Heart left ventricle (tissue), 16 donors: ENCODE data around the gene ABCA1. TPM values are rescaled to one million over a fixed set of nuclear protein-coding genes. Genes with fewer than 3 reads are reported as not detected.
"Not testable (repeated sequence)": the region's sequence is repeated elsewhere in the genome, so short reads cannot be mapped to it uniquely, and the experiment has no call there.

Experiments
- ATAC-seq, 4 donors: fragments of 200-7000 bp; cut with Tn5 transposase; one replicate each; pipeline ENCODE4 v1.9.1; 2020 to 2022; ENCODE audit warnings: moderate library complexity in 4 of 4, mild to moderate bottlenecking in 3 of 4, moderate number of reproducible peaks in 1 of 4
- DNase-seq, 5 donors: peaks; one replicate each; pipeline ENCODE4 v3.0.0-alpha.2; 2020
- H3K27ac ChIP-seq, 12 donors: fragments of 200-600 bp; sonication (generic) in 4 of 12; one replicate each; pipeline versions ENCODE4 v1.5.0 to v1.8.0; 2016 to 2022; ENCODE audit warnings: mild to moderate bottlenecking in 2 of 12
- H3K27me3 ChIP-seq, 9 donors: fragments of 200-600 bp; sonication (generic) in 2 of 9; one replicate each; pipeline versions ENCODE4 v1.5.1 to v1.8.0; 2016 to 2022; ENCODE audit warnings: mild to moderate bottlenecking in 3 of 9
- H3K36me3 ChIP-seq, 9 donors: fragments of 200-600 bp; sonication (generic) in 2 of 9; one replicate each; pipeline versions ENCODE4 v1.5.0 to v1.8.0; 2018 to 2022; ENCODE audit warnings: mild to moderate bottlenecking in 2 of 9
- H3K4me1 ChIP-seq, 12 donors: fragments of 200-600 bp; sonication (generic) in 4 of 12; one replicate each; pipeline versions ENCODE4 v1.5.0 to v1.8.0; 2016 to 2022; ENCODE audit warnings: mild to moderate bottlenecking in 3 of 12
- H3K4me3 ChIP-seq, 12 donors: fragments of 200-600 bp; sonication (generic) in 4 of 12; one replicate each; pipeline versions ENCODE4 v1.5.0 to v1.8.0; 2017 to 2022; ENCODE audit warnings: mild to moderate bottlenecking in 9 of 12, moderate library complexity in 4 of 12
- H3K9me3 ChIP-seq, 12 donors: fragments of 200-600 bp; sonication (generic) in 4 of 12; one replicate each; pipeline versions ENCODE4 v1.5.0 to v1.8.0; 2016 to 2022; ENCODE audit warnings: mild to moderate bottlenecking in 1 of 12
- POLR2A ChIP-seq, 2 donors: fragments of 450-650 bp; IDR thresholded peaks; one replicate each; pipeline ENCODE4 v1.6.1; 2017; ENCODE audit warnings: antibody characterized with exemption in 2 of 2, mild to moderate bottlenecking in 2 of 2, moderate library complexity in 2 of 2
- WGBS, 4 donors: extraction: QIAGEN DNeasy Blood & Tissue Kit in 2 of 4; methylation state at CpG; one replicate each; pipeline versions ENCODE4 v1.1.5 to v1.1.7; 2013 to 2018; 5-methylcytosine and 5-hydroxymethylcytosine counted together
- intact Hi-C, 10 donors: fragments of 100-400 bp; cut with DNase I; formaldehyde crosslinking; loops; one replicate each; pipeline versions ENCODE4 v1.11.1 to v1.14.2; 2022
- polyA plus RNA-seq, 2 donors: library from polyadenylated mRNA; stranded (reverse); fragments of 200-250 nt; gene quantifications; one replicate each; pipeline ENCODE4 v1.2.3, GENCODE V29; 2013
- total RNA-seq, 9 donors: library from RNA; depleted of rRNA in 2 of 9; stranded (reverse); fragments of >200 nt in 2 of 9; fragmentation: NEBNext Ultra II Directional in 3 of 9; extraction: Animal tissue kit (Norgen Biotek cat#: 25700) in 3 of 9; gene quantifications; one replicate each; pipeline versions ENCODE4 v1.1.0 to v1.2.4, GENCODE V29; 2016 to 2023
- TF ChIP-seq, protein P1 (sequence below), 12 donors: fragments of 200-600 bp; sonication (generic) in 4 of 12; IDR thresholded peaks; one replicate each; pipeline versions ENCODE4 v1.5.0 to v1.8.0; 2018 to 2022; ENCODE audit warnings: antibody characterized with exemption in 12 of 12, mild to moderate bottlenecking in 5 of 12
- donor health status: ischemic (EF 13 %, LVEDD 7.1; RV severe dilation, severe dysfunction).
- donor health status: healthy with polysubstance abuse.
- donor health status: DM: no; HTN: yes; CAD: no.
- donor health status: DM: no; HTN: no; CAD: no.
- donor health status: ischemic (EF 25% LVEDD 6.9; RV normal size, moderate dysfunction).
- donor health status: ischemic (EF 25% LVEDD 5.7; RV mildly dilated, moderate dysfunction).
- donor health status: healthy.
- donor health status: DM: yes; HTN: yes; CAD: no.
- donor health status: ischemic (EF 35%, LVEDD 5.7; RV mildly dilated, moderate dysfunction).
- donor health status: nonischemic (EF 11% LVEDD 7.7; RV severe dilation, severe dysfunction).
- donor health status: DM: yes; HTN: yes; CAD: no.
- donor health status: PGD.
- donor health status: ischemic (EF 29% LVEDD 5.4; RV normal size, mild dysfunction).
- donor health status: nonischemic (EF 23%, LVEDD 6.1; RV moderate dilation, normal function).

The ABCA1 gene
- total and polyA plus RNA-seq, 11 donors = 2.1 to 45.3 (median 10.6) TPM

DNA sequence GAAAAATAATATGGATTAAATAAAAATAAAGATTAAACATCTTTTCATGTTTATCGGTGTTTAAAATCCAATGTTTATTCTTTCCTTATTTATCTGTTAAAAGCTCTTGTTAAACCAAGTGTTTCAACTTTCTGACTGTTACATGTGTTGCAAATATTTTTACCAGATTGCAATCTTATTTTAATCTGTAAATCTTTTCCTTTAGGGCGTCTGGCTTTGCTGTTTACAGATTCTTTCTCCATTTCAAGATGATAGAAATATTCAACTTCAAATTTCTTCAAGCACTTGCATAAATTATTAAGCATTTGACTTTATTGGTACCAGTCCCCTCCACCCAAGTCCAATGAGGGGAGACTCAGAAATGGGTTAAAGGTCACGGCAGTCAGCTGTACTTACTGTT lies 16.9 kb upstream of the ABCA1 start:
- TF ChIP-seq POLR2A (IDR thresholded peaks at IDR 0.05) = no peak
- Histone ChIP-seq H3K4me1 (no peaks in the 10 kb centered on the region), H3K27me3 (no peaks in the 10 kb centered on the region), H3K4me3 (no peak overlapping the region), H3K36me3 (no peaks in the 10 kb centered on the region), H3K27ac (no peak overlapping the region), H3K9me3 (no peaks in the 10 kb centered on the region)
- 74 to 86% (median 79%) methylated on average over 3 of the region's 3 CpGs for WGBS, 4 donors
- no peak for ATAC-seq
- DNase-seq = no peak
- intact Hi-C loops = no loop called here

DNA sequence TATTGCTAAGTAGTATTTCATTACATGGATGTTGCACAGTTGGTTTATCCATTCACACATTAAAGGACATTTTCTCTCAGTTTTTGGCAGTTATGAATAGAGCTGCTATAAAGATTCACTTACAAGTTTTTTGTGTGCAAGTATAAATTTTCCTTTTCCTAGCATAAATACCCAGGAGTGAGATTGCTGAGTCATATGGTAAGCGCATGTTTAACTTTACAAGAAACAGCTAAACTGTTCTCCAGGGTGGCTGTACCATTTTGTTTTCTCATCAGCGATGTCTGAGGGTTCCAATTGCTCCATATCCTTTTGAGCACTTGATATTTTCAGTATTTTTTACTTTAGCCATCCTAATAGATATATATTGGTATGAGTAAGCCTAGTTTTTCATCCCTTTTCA lies 16.4 kb upstream of the ABCA1 start:
- WGBS, 4 donors = 41 to 95% (median 92%) methylated on average over 2 of the region's 2 CpGs
- H3K9me3 ChIP-seq = no peaks in the 10 kb centered on the region
- TF ChIP-seq POLR2A (IDR thresholded peaks at IDR 0.05) = no peak
- no peak overlapping the region for H3K27ac ChIP-seq
- intact Hi-C loops = no loop called here
- H3K4me3 ChIP-seq = no peak overlapping the region
- H3K4me1 ChIP-seq = no peaks in the 10 kb centered on the region
- no peaks in the 10 kb centered on the region for H3K27me3 ChIP-seq
- no peak for DNase-seq
- no peaks in the 10 kb centered on the region for H3K36me3 ChIP-seq
- no peak for ATAC-seq

DNA sequence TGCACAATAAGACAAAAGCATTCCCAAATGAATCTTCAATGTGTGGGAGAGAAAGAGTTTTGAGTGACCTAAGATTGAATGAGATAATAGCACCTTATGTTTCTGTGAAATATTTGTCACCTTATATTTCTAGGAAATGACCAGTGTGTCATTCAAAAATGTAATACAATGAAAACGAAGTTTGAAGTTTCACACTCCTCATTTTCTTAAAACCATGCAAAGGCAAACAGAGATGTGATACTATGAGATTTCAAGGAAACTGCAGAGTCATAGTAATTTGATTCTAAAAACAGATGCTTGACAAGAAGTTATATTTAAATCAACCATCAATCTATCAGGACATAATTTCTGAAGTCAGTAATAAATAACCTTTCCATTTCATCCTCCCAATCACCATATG lies 13.6 kb upstream of the ABCA1 start:
- ATAC-seq = no peak
- intact Hi-C loops = no loop called here
- Histone ChIP-seq H3K4me1 (peaks cover 0 to 2% (median 0%) of the 10 kb centered on the region in 12 donors), H3K27ac (no peak overlapping the region), H3K27me3 (no peaks in the 10 kb centered on the region), H3K4me3 (no peak overlapping the region), H3K9me3 (no peaks in the 10 kb centered on the region), H3K36me3 (no peaks in the 10 kb centered on the region)
- 35 to 55% (median 49%) methylated on average over 1 of the region's 1 CpG for WGBS, 4 donors
- TF ChIP-seq POLR2A (IDR thresholded peaks at IDR 0.05) = no peak
- TF ChIP-seq, protein P1, sequence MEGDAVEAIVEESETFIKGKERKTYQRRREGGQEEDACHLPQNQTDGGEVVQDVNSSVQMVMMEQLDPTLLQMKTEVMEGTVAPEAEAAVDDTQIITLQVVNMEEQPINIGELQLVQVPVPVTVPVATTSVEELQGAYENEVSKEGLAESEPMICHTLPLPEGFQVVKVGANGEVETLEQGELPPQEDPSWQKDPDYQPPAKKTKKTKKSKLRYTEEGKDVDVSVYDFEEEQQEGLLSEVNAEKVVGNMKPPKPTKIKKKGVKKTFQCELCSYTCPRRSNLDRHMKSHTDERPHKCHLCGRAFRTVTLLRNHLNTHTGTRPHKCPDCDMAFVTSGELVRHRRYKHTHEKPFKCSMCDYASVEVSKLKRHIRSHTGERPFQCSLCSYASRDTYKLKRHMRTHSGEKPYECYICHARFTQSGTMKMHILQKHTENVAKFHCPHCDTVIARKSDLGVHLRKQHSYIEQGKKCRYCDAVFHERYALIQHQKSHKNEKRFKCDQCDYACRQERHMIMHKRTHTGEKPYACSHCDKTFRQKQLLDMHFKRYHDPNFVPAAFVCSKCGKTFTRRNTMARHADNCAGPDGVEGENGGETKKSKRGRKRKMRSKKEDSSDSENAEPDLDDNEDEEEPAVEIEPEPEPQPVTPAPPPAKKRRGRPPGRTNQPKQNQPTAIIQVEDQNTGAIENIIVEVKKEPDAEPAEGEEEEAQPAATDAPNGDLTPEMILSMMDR (IDR thresholded peaks at IDR 0.05) = no peak
- DNase-seq = no peak

DNA sequence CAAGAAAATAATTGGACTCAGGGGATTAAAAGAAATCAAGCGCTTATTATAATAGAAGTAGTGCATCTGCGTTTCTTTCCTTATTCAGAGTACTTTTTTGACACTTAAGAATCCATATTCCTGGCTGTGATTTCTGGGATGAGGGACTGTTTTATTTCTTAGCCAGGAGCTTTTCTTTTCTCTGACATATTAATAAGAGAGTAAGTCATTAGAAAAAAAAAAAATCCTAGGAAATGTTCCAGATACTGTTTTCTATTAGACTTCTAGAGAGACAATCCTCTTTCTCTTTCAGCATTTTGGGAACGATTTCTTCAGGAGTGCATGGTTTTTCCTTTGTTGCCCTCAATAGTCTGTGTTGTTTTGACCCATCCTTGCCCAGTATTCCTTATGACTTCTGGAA lies 8.3 kb upstream of the ABCA1 start:
- ATAC-seq (no peak), DNase-seq (no peak)
- TF ChIP-seq, protein P1 (IDR thresholded peaks at IDR 0.05) = no peak
- no peak for TF ChIP-seq POLR2A (IDR thresholded peaks at IDR 0.05)
- WGBS, 4 donors = 44 to 72% (median 62%) methylated on average over 3 of the region's 3 CpGs
- Histone ChIP-seq H3K36me3 (no peaks in the 10 kb centered on the region), H3K27ac (peak overlapping the region in 2 of 12 donors; percentile 39 to 60), H3K4me3 (no peak overlapping the region), H3K4me1 (peaks cover 0 to 19% (median 0%) of the 10 kb centered on the region in 12 donors), H3K27me3 (no peaks in the 10 kb centered on the region), H3K9me3 (no peaks in the 10 kb centered on the region)
- intact Hi-C loops = no loop called here

DNA sequence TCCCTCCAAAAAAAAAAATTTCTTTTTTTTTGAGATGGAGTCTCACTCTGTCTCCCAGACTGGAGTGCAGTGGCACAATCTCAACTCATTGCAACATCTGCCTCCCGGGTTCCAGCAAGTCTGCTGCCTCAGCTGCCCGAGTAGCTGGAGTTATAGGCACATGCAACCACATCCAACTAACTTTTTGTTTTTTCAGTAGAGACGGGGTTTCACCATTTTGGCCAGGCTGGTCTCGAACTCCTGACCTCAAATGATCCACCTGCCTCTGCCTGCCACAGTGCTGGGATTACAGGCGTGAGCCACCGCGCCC lies 7.5 kb upstream of the ABCA1 start:
- intact Hi-C loops, H3K9me3 ChIP-seq, H3K27me3 ChIP-seq, H3K4me3 ChIP-seq, H3K36me3 ChIP-seq: not testable (repeated sequence)
- ATAC-seq = peak in 2 of 4 donors; percentile 38 to 70
- Histone ChIP-seq H3K27ac (peak overlapping the region in 5 of 12 donors; percentile 13 to 60 (median 25)), H3K4me1 (peaks cover 0 to 19% (median 0%) of the 10 kb centered on the region in 12 donors)
- peak in 2 of 5 donors; percentile 44 to 46 for DNase-seq
- WGBS, 4 donors = 70 to 84% (median 77%) methylated on average over 7 of the region's 7 CpGs
